Esophagus squamous epithelium (tissue), 5 donors: ENCODE measurements around the gene ZNF280A. TPM values are rescaled to one million over a fixed set of nuclear protein-coding genes. Genes with fewer than 3 reads are reported as not detected.

ENCODE experiments used
- DNase-seq: peaks from one replicate; lab custom pipeline; 2025; lab: John Stamatoyannopoulos, UW
- H3K27ac ChIP-seq, 4 donors: fragments of 200-600 bp; sonication (generic); one replicate each; pipeline ENCODE4 v1.5.1; 2016 to 2019; ENCODE audit warnings: mild to moderate bottlenecking in 1 of 4
- H3K27me3 ChIP-seq, 4 donors: fragments of 200-600 bp; sonication (generic); 1 replicate in 3 of 4; 2 replicates in 1 of 4; pipeline versions ENCODE4 v1.5.1 to v1.6.0; 2017 to 2021; ENCODE audit warnings: antibody characterized with exemption in 1 of 4
- H3K36me3 ChIP-seq, 3 donors: fragments of 200-600 bp; sonication (generic); one replicate each; pipeline ENCODE4 v1.5.1; 2016 to 2019
- H3K4me1 ChIP-seq, 3 donors: fragments of 200-600 bp; sonication (generic); one replicate each; pipeline ENCODE4 v1.5.1; 2017 to 2019
- H3K4me3 ChIP-seq, 4 donors: fragments of 200-600 bp; sonication (generic); 1 replicate in 3 of 4; 2 replicates in 1 of 4; pipeline ENCODE4 v1.5.1; 2016 to 2019; ENCODE audit warnings: mild to moderate bottlenecking in 2 of 4, moderate library complexity in 1 of 4
- H3K9me3 ChIP-seq, 3 donors: fragments of 200-600 bp; sonication (generic); one replicate each; pipeline ENCODE4 v1.5.1; 2016 to 2019
- CTCF ChIP-seq, 6 experiments: fragments of 450-650 bp in 4 of 6; fragments of 200-600 bp in 2 of 6; sonication (generic) in 2 of 6; IDR thresholded peaks; one replicate each; pipeline ENCODE4 v1.5.1; 2016 to 2019; ENCODE audit warnings: antibody characterized with exemption in 6 of 6, mild to moderate bottlenecking in 4 of 6, moderate library complexity in 4 of 6
- POLR2A ChIP-seq, 4 donors: fragments of 450-650 bp; IDR thresholded peaks; one replicate each; pipeline ENCODE4 v1.6.1; 2017; ENCODE audit warnings: antibody characterized with exemption in 4 of 4, mild to moderate bottlenecking in 4 of 4, moderate library complexity in 3 of 4
- WGBS, 2 donors: methylation state at CpG; one replicate each; pipeline ENCODE4 v1.1.5; 2018; 5-methylcytosine and 5-hydroxymethylcytosine counted together
- intact Hi-C: fragments of 100-400 bp; cut with DNase I; formaldehyde crosslinking; loops from one replicate; pipeline ENCODE4 v1.15.0; 2022
- total RNA-seq, 4 donors: library from RNA; depleted of rRNA; stranded (reverse); fragments of >200 nt; gene quantifications; one replicate each; pipeline ENCODE4 v1.1.0, GENCODE V29; 2016
- donor health status: DM: yes; HTN: yes; CAD: no.

The ZNF280A gene
- total RNA-seq, 4 donors from 2014 or later = not detected

DNA sequence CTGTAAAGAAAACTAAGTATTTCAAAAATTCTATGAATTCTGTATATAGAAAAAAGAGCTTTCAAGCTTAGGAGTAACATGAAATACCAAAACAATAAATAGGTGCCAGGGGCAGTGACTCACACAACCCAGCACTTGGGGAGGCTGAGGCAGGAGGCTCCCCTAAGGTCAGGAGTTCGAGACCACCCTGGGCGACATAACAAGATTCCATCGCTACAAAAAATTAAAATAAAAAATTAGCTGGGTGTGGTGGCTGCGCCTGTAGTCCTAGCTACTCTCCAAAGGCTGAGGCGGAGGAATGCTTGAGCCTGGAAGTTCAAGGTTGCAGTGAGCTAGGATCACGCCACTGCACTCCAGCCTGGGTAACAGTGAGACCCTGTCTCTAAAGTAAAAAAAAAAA, 33.0 kb downstream of the ZNF280A start:
- Histone ChIP-seq H3K27ac (no peak overlapping the region), H3K4me3 (no peak overlapping the region), H3K27me3 (no peaks in the 10 kb centered on the region), H3K36me3 (no peaks in the 10 kb centered on the region), H3K4me1 (no peaks in the 10 kb centered on the region), H3K9me3 (no peaks in the 10 kb centered on the region)
- 83 to 94% methylated on average over 6 of the region's 6 CpGs for WGBS, 2 donors
- TF ChIP-seq POLR2A (IDR thresholded peaks at IDR 0.05) (no peak), CTCF (IDR thresholded peaks at IDR 0.05) (no peak)
- intact Hi-C loops = no loop called here
- DNase-seq = no peak

DNA sequence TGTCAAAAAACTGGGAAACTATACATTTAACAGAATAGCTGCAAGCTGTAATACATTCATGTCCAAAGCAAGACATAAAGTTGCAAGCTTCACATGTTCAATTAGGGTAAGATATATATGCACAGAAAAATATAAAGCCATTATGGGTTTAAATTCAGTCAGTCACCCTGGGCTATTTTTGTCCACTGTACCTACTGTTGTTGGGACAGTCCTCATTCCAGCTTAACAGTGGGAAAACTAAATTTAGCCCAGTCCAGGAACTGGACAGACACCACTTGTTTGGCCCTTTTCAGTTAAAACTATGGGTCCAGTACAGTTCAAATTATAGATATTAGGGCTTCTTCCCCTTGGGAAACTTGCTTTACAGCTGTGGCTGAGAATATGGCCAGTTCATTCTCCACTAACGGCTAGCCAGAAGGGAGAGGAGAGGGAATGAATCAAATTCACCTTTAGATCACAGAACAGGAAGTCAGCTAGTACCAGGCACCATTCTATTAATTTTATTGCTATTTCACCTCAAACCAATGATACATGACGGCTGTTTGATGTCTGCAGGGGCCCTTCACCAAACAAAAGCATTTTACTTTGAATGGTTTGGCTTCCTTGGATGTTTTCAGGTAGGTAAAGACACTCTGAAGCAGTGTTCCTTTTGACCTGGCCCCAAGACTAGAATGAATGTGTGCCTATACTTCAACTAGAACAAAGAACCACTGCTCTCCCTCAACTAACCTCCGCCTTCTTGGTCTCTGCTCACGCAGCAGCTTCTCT, 33.8 kb downstream of the ZNF280A start:
- no peaks in the 10 kb centered on the region for H3K9me3 ChIP-seq
- H3K4me1 ChIP-seq = no peaks in the 10 kb centered on the region
- 67 to 74% methylated on average over 4 of the region's 4 CpGs for WGBS, 2 donors
- DNase-seq = no peak
- intact Hi-C loops = no loop called here
- TF ChIP-seq POLR2A (IDR thresholded peaks at IDR 0.05) (no peak), CTCF (IDR thresholded peaks at IDR 0.05) (no peak)
- H3K27me3 ChIP-seq = no peaks in the 10 kb centered on the region
- no peak overlapping the region for H3K27ac ChIP-seq
- no peaks in the 10 kb centered on the region for H3K36me3 ChIP-seq
- no peak overlapping the region for H3K4me3 ChIP-seq

- TF ChIP-seq CTCF (IDR thresholded peaks at IDR 0.05) (no peak), POLR2A (IDR thresholded peaks at IDR 0.05) (no peak)
- intact Hi-C loops = no loop called here
- 79 to 84% methylated on average over 3 of the region's 3 CpGs for WGBS, 2 donors
- Histone ChIP-seq H3K4me3 (no peak overlapping the region), H3K4me1 (no peaks in the 10 kb centered on the region), H3K27ac (no peak overlapping the region), H3K36me3 (no peaks in the 10 kb centered on the region), H3K27me3 (no peaks in the 10 kb centered on the region), H3K9me3 (no peaks in the 10 kb centered on the region)
- DNase-seq = no peak
Observed at GRCh38 chr22:22485524-22485923, 34.5 kb downstream of the ZNF280A start.

DNA sequence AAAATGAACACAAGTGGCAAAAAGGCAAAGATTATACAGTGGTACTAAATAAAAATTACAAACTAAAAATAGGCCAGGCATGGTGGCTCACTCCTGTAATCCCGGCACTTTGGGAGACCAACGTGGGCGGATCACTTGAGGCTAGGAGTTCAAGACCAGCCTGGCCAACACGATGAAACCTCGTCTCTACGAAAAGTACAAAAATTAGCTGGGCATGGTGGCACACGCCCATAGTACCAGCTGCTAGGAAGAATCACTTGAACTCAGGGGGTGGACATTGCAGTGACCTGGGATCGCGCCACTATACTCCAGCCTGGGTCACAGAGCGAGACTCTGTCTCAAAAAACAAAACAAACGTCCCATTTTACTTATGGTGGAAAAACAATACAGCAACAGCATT, 36.0 kb downstream of the ZNF280A start:
- no peak overlapping the region for H3K4me3 ChIP-seq
- H3K27ac ChIP-seq = no peak overlapping the region
- 85 to 88% methylated on average over 11 of the region's 11 CpGs for WGBS, 2 donors
- no peaks in the 10 kb centered on the region for H3K27me3 ChIP-seq
- TF ChIP-seq POLR2A (IDR thresholded peaks at IDR 0.05) (no peak), CTCF (IDR thresholded peaks at IDR 0.05) (no peak)
- intact Hi-C loops = no loop called here
- H3K4me1 ChIP-seq = no peaks in the 10 kb centered on the region
- no peaks in the 10 kb centered on the region for H3K9me3 ChIP-seq
- no peaks in the 10 kb centered on the region for H3K36me3 ChIP-seq
- no peak for DNase-seq

DNA sequence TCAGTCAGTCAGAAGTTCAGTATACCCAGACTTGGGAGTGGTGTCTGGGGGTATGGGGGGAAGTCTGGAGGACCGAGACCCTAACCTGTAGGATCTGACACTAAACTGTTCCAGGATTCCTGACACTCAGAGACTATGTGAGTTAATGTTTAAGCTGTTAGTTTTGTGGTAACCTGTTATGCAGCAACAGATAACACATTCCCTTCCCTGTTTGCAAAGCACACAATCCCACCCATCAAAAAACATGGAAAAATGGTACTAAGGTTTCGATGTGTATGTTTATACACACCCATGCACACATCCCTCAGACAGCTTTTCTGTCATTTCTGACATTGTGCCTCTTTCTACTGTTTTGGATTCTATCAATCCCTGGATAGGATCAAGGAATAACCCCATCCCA, 39.1 kb downstream of the ZNF280A start:
- Histone ChIP-seq H3K4me3 (no peak overlapping the region), H3K27me3 (no peaks in the 10 kb centered on the region), H3K4me1 (no peaks in the 10 kb centered on the region), H3K9me3 (no peaks in the 10 kb centered on the region), H3K27ac (no peak overlapping the region), H3K36me3 (no peaks in the 10 kb centered on the region)
- TF ChIP-seq CTCF (IDR thresholded peaks at IDR 0.05) (no peak), POLR2A (IDR thresholded peaks at IDR 0.05) (no peak)
- WGBS, 2 donors = 41 to 56% methylated on average over 2 of the region's 2 CpGs
- intact Hi-C loops = no loop called here
- DNase-seq = no peak
